Activated naive CD4-positive, alpha-beta T cell treated with anti-CD3 and anti-CD28 coated beads, Interleukin-2, amount 10 ng/mL, durations not matched to agents 5 hours and 36 hours (primary cell): ENCODE data around the gene E2F7. TPM values are rescaled to one million over a fixed set of nuclear protein-coding genes. Genes with fewer than 3 reads are reported as not detected.

ENCODE experiments used
- total RNA-seq, 2 experiments: library from RNA; stranded (reverse); gene quantifications; one replicate each; pipeline ENCODE4 v1.2.3, GENCODE V29; 2021

Gene E2F7
- total RNA-seq, result 10 to 100 TPM; 17.8 to 19.3 TPM

GRCh38 chr12:77065361-77066204 is at the start of gene E2F7:
Gene E2F7 (minus strand): TSS chr12:77065569. CDS start chr12:77064635, 934 bp downstream.

Other genes starting within 250 kb of the E2F7 start
- under 1 TPM in 1 of 2 experiments, not detected in 1; 0.23 TPM for gene CSRP2, start 186.6 kb downstream of the E2F7 start, total RNA-seq